HepG2 (cell line): ENCODE results near the gene AKAP3. TPM values are rescaled to one million over a fixed set of nuclear protein-coding genes. Genes with fewer than 3 reads are reported as not detected.

Experiments
- ATRX ChIP-seq: sonication (generic); formaldehyde crosslinking; IDR thresholded peaks from 2 replicates; pipeline ENCODE4 v1.4.0; 2020; ENCODE audit warnings: missing genetic modification reagents, borderline replicate concordance
- CEBPG ChIP-seq: IDR thresholded peaks from 2 replicates; pipeline ENCODE4 v1.6.1; 2016
- CENPBD1 ChIP-seq: sonication (generic); formaldehyde crosslinking; IDR thresholded peaks from 2 replicates; pipeline ENCODE4 v1.8.0; 2022; ENCODE audit warnings: missing genetic modification reagents, low read depth, mild to moderate bottlenecking, borderline replicate concordance
- MXD1 ChIP-seq: sonication (generic); formaldehyde crosslinking; IDR thresholded peaks from 2 replicates; pipeline ENCODE4 v1.4.0; 2020; ENCODE audit warnings: mild to moderate bottlenecking, missing genetic modification reagents
- REST ChIP-seq, 2 experiments: IDR thresholded peaks; 2 replicates each; pipeline ENCODE4 v1.6.1; 2011 to 2012; ENCODE audit warnings: low read length in 2 of 2, borderline replicate concordance in 1 of 2, low read depth in 1 of 2, mild to moderate bottlenecking in 1 of 2, moderate library complexity in 1 of 2
- SKIL ChIP-seq: sonication (generic); formaldehyde crosslinking; IDR thresholded peaks from 2 replicates; pipeline ENCODE4 v1.8.0; 2022; ENCODE audit warnings: missing genetic modification reagents, mild to moderate bottlenecking, moderate library complexity, borderline replicate concordance
- SSRP1 ChIP-seq: IDR thresholded peaks from 2 replicates; pipeline ENCODE4 v1.6.1; 2016; ENCODE audit warnings: control low read depth
- TERF1 ChIP-seq: sonication (generic); formaldehyde crosslinking; IDR thresholded peaks from 2 replicates; pipeline ENCODE4 v1.8.0; 2022; ENCODE audit warnings: mild to moderate bottlenecking, missing genetic modification reagents, moderate library complexity
- THAP11 ChIP-seq: IDR thresholded peaks from 2 replicates; pipeline ENCODE4 v1.6.1; 2016; ENCODE audit warnings: missing biosample characterization, missing genetic modification reagents
- USF2 ChIP-seq, 2 experiments: sonication (generic) in 1 of 2; formaldehyde crosslinking in 1 of 2; IDR thresholded peaks; 2 replicates each; pipeline versions ENCODE4 v1.5.1 to v1.6.1; 2011 to 2020; ENCODE audit warnings: borderline replicate concordance in 1 of 2, low read depth in 1 of 2, low read length in 1 of 2, mild to moderate bottlenecking in 1 of 2, missing genetic modification reagents in 1 of 2, moderate library complexity in 1 of 2
- ZFP36L2 ChIP-seq: sonication (generic); formaldehyde crosslinking; IDR thresholded peaks from 2 replicates; pipeline ENCODE4 v1.4.0; 2020; ENCODE audit warnings: missing genetic modification reagents
- ZMAT5 ChIP-seq: sonication (generic); formaldehyde crosslinking; IDR thresholded peaks from 2 replicates; pipeline ENCODE4 v1.5.0; 2020; ENCODE audit warnings: mild to moderate bottlenecking, low read depth, missing genetic modification reagents, borderline replicate concordance
- ZNF121 ChIP-seq: sonication (generic); formaldehyde crosslinking; IDR thresholded peaks from 2 replicates; pipeline ENCODE4 v1.5.0; 2020; ENCODE audit warnings: mild to moderate bottlenecking, missing genetic modification reagents
- ZNF615 ChIP-seq: sonication (generic); formaldehyde crosslinking; IDR thresholded peaks from 2 replicates; pipeline ENCODE4 v1.5.0; 2020; ENCODE audit warnings: mild to moderate bottlenecking, missing genetic modification reagents, borderline replicate concordance
- ZNF660 ChIP-seq: sonication (generic); formaldehyde crosslinking; IDR thresholded peaks from 2 replicates; pipeline ENCODE4 v1.5.1; 2020; ENCODE audit warnings: mild to moderate bottlenecking, low read depth, missing genetic modification reagents, borderline replicate concordance
- ZNF740 ChIP-seq: sonication (generic); formaldehyde crosslinking; IDR thresholded peaks from 2 replicates; pipeline ENCODE4 v1.4.0; 2020; ENCODE audit warnings: missing genetic modification reagents
- polyA plus RNA-seq, 8 experiments: library from polyadenylated mRNA; depleted of rRNA in 3 of 8; stranded (reverse) in 7 of 8; unstranded in 1 of 8; fragments of >200 nt; fragmentation: Illumina TruSeq in 4 of 8; extraction: Trizol in 4 of 8; gene quantifications; 2 replicates each; pipeline versions ENCODE4 v1.2.1 to v1.2.3, GENCODE V29; 2011 to 2016; ENCODE audit warnings: low read depth in 4 of 8, missing spikeins in 1 of 8, mixed read lengths in 1 of 8; ENCODE audit not compliant: insufficient read depth in 1 of 8
- total RNA-seq, 5 experiments: library from RNA; depleted of rRNA; stranded (reverse); fragments of >200 nt; fragmentation: Illumina TruSeq; extraction: Trizol; gene quantifications; 2 replicates each; pipeline ENCODE4 v1.2.3, GENCODE V29; 2016; ENCODE audit warnings: low read depth in 1 of 5

Gene AKAP3
- total and polyA plus RNA-seq, 2 of the 13 experiments (the other 11 are each of a cell fraction or from before 2014, with no cell fraction given): 0.22 to 0.49 TPM

GRCh38 chr12:4648501-4649357 lies at the start of gene AKAP3, which contains the start of gene NDUFA9 (continued):
- no peak for TF ChIP-seq CENPBD1
- no peak for TF ChIP-seq TERF1
- no peak for TF ChIP-seq USF2 (IDR thresholded peaks at IDR 0.05; ENCODE audit: low read depth, low read length)
- no peak for TF ChIP-seq USF2 (CRISPR knock-in tag; IDR thresholded peaks at IDR 0.05; ENCODE audit: borderline replicate concordance)
- no peak for TF ChIP-seq SKIL (CRISPR knock-in tag)
- TF ChIP-seq REST (IDR thresholded peaks at IDR 0.05; ENCODE audit: borderline replicate concordance in 1 of 2, low read depth in 1 of 2, low read length in 2 of 2): no peak; a peak in 1 of 4 replicates
- TF ChIP-seq ATRX (CRISPR knock-in tag): no peak
- 0 out of 2 replicates have a peak, but pooled peaks have one; percentile 27 for TF ChIP-seq CEBPG (CRISPR knock-in tag)
- TF ChIP-seq ZFP36L2 (CRISPR knock-in tag): no peak
- no peak for TF ChIP-seq MXD1 (CRISPR knock-in tag)
- no peak for TF ChIP-seq ZNF121 (CRISPR knock-in tag)
- no peak for TF ChIP-seq ZNF740 (CRISPR knock-in tag)
- TF ChIP-seq THAP11 (CRISPR knock-in tag): peak; percentile 92
- TF ChIP-seq SSRP1 (CRISPR knock-in tag): no peak
- TF ChIP-seq ZNF660: no peak
- TF ChIP-seq ZMAT5 (CRISPR knock-in tag): no peak
- TF ChIP-seq ZNF615 (CRISPR knock-in tag): no peak
